ENCODE data around the gene CXCR3.

- TF ChIP-seq, protein P1, sequence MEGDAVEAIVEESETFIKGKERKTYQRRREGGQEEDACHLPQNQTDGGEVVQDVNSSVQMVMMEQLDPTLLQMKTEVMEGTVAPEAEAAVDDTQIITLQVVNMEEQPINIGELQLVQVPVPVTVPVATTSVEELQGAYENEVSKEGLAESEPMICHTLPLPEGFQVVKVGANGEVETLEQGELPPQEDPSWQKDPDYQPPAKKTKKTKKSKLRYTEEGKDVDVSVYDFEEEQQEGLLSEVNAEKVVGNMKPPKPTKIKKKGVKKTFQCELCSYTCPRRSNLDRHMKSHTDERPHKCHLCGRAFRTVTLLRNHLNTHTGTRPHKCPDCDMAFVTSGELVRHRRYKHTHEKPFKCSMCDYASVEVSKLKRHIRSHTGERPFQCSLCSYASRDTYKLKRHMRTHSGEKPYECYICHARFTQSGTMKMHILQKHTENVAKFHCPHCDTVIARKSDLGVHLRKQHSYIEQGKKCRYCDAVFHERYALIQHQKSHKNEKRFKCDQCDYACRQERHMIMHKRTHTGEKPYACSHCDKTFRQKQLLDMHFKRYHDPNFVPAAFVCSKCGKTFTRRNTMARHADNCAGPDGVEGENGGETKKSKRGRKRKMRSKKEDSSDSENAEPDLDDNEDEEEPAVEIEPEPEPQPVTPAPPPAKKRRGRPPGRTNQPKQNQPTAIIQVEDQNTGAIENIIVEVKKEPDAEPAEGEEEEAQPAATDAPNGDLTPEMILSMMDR (IDR thresholded peaks at IDR 0.05; ENCODE audit: low read depth, low read length) = no peak
- no peak for TF ChIP-seq EZH2phosphoT487 (IDR thresholded peaks at IDR 0.05; ENCODE audit: low read depth)
Observed at GRCh38 chrX:71637253-71637618, 18.9 kb upstream of the CXCR3 start.

All from OCI-LY3 (cell line).